GM21360 (cell line): ENCODE measurements around the gene RACK1.
A peak's percentile ranks its signal among the peaks of the same experiment; 100 is the strongest.

Experiments
- ATAC-seq: cut with Tn5 transposase; IDR thresholded peaks from one replicate; pipeline ENCODE4 v1.9.1; 2021; ENCODE audit warnings: mild to moderate bottlenecking, moderate library complexity; ENCODE audit not compliant: unreplicated experiment

The RACK1 gene

GRCh38 chr5:181259974-181260719 lies 16.4 kb upstream of the RACK1 start:
- no peak for ATAC-seq

GRCh38 chr5:181259283-181259682 lies 15.6 kb upstream of the RACK1 start:
- no peak for ATAC-seq

GRCh38 chr5:181258576-181258975 lies 14.9 kb upstream of the RACK1 start:
- ATAC-seq: no peak

- ATAC-seq: no peak
These were observed 12.3 kb upstream of the RACK1 start for GRCh38 chr5:181255836-181256578.

GRCh38 chr5:181255276-181255675 lies 11.6 kb upstream of the RACK1 start:
- no peak for ATAC-seq

- no peak for ATAC-seq
These were observed 4.6 kb upstream of the RACK1 start for GRCh38 chr5:181248277-181248676.

GRCh38 chr5:181246276-181247049 lies 2.8 kb upstream of the RACK1 start:
- peak; percentile 39 for ATAC-seq

- peak; percentile 3 for ATAC-seq
These were observed 1.9 kb upstream of the RACK1 start for GRCh38 chr5:181245427-181246275.

- ATAC-seq: no peak
These were observed 615 bp downstream of the RACK1 start for GRCh38 chr5:181243018-181243563.

- no peak for ATAC-seq
These were observed 1.7 kb downstream of the RACK1 start for GRCh38 chr5:181242031-181242451.

- ATAC-seq: no peak
These were observed 2.2 kb downstream of the RACK1 start for GRCh38 chr5:181241393-181241975.

- ATAC-seq: no peak
These were observed 4.5 kb downstream of the RACK1 start for GRCh38 chr5:181239062-181239663.

GRCh38 chr5:181237729-181238385 lies 5.8 kb downstream of the RACK1 start:
- ATAC-seq: no peak

GRCh38 chr5:181236954-181237641 lies 6.6 kb downstream of the RACK1 start:
- no peak for ATAC-seq

GRCh38 chr5:181236471-181236870 lies 7.2 kb downstream of the RACK1 start:
- no peak for ATAC-seq

- ATAC-seq: no peak
These were observed 7.9 kb downstream of the RACK1 start for GRCh38 chr5:181235689-181236366.

GRCh38 chr5:181235323-181235688 lies 8.4 kb downstream of the RACK1 start:
- ATAC-seq: no peak
